Hepatocyte (in vitro differentiated cells): Measurements from ENCODE around the gene CDH15. TPM values are rescaled to one million over a fixed set of nuclear protein-coding genes. Genes with fewer than 3 reads are reported as not detected.
A peak's percentile ranks its signal among the peaks of the same experiment; 100 is the strongest.

ENCODE experiments used
- DNase-seq: peaks from one replicate; pipeline ENCODE4 v3.0.0-alpha.2; 2016; ENCODE audit warnings: low spot score
- H2AFZ ChIP-seq: fragments of 200-600 bp; sonication (generic); 2 replicates; pipeline ENCODE4 v1.6.0; 2016; ENCODE audit warnings: antibody characterized with exemption, mild to moderate bottlenecking
- H3K27ac ChIP-seq: fragments of 200-600 bp; sonication (generic); 2 replicates; pipeline ENCODE4 v1.5.1; 2016; ENCODE audit warnings: mild to moderate bottlenecking
- H3K27me3 ChIP-seq: fragments of 200-600 bp; sonication (generic); 2 replicates; pipeline ENCODE4 v1.6.1; 2016
- H3K36me3 ChIP-seq: fragments of 200-600 bp; sonication (generic); replicated peaks from 2 replicates; pipeline ENCODE4 v1.5.1; 2016; ENCODE audit warnings: low read depth; ENCODE audit not compliant: insufficient read depth
- H3K4me1 ChIP-seq: fragments of 200-600 bp; sonication (generic); 2 replicates; pipeline ENCODE4 v1.5.1; 2016; ENCODE audit warnings: mild to moderate bottlenecking, moderate library complexity; ENCODE audit not compliant: insufficient read depth
- H3K4me2 ChIP-seq: fragments of 200-600 bp; sonication (generic); 2 replicates; pipeline ENCODE4 v1.6.0; 2016
- H3K4me3 ChIP-seq: fragments of 200-600 bp; sonication (generic); 2 replicates; pipeline ENCODE4 v1.5.1; 2016; ENCODE audit warnings: mild to moderate bottlenecking
- H3K79me2 ChIP-seq: fragments of 200-600 bp; sonication (generic); 2 replicates; pipeline ENCODE4 v1.6.0; 2017; ENCODE audit warnings: mild to moderate bottlenecking
- H3K9me2 ChIP-seq: fragments of 200-600 bp; sonication (generic); replicated peaks from 2 replicates; pipeline ENCODE4 v1.6.0; 2017; ENCODE audit warnings: mild to moderate bottlenecking; ENCODE audit not compliant: insufficient read depth
- H3K9me3 ChIP-seq: fragments of 200-600 bp; sonication (generic); 2 replicates; pipeline ENCODE4 v1.5.1; 2016; ENCODE audit warnings: low read depth, mild to moderate bottlenecking
- H4K20me1 ChIP-seq: fragments of 200-600 bp; sonication (generic); 2 replicates; pipeline ENCODE4 v1.6.0; 2016; ENCODE audit warnings: mild to moderate bottlenecking; ENCODE audit not compliant: insufficient read depth, poor library complexity, severe bottlenecking
- CTCF ChIP-seq: fragments of 200-600 bp; sonication (generic); IDR thresholded peaks from 2 replicates; pipeline ENCODE4 v1.5.1; 2016; ENCODE audit warnings: antibody characterized with exemption, mild to moderate bottlenecking; ENCODE audit not compliant: poor library complexity
- EZH2 ChIP-seq: fragments of 200-600 bp; sonication (generic); IDR thresholded peaks from 2 replicates; pipeline ENCODE4 v1.6.1; 2016; ENCODE audit warnings: antibody characterized with exemption, mild to moderate bottlenecking, borderline replicate concordance
- EZH2phosphoT487 ChIP-seq: fragments of 200-600 bp; sonication (generic); IDR thresholded peaks from one replicate; pipeline ENCODE4 v1.6.1; 2018; ENCODE audit warnings: antibody characterized with exemption, mild to moderate bottlenecking, low read depth, moderate library complexity; ENCODE audit not compliant: unreplicated experiment, severe bottlenecking
- WGBS: methylation state at CpG from one replicate; pipeline ENCODE4 v1.1.6; 2016; ENCODE audit warnings: low lambda C conversion rate; ENCODE audit errors: missing lambda C conversion rate; 5-methylcytosine and 5-hydroxymethylcytosine counted together
- polyA plus RNA-seq: library from polyadenylated mRNA; unstranded; fragments of >200 nt; fragmentation: Nextera tagmentation; extraction: Ambion mirVana; gene quantifications from 2 replicates; pipeline ENCODE4 v1.2.1, GENCODE V29; 2016
- total RNA-seq: library from RNA; depleted of rRNA; stranded (reverse); fragments of >200 nt; gene quantifications from 2 replicates; pipeline ENCODE4 v1.2.3, GENCODE V29; 2014

CDH15 gene
- total RNA-seq = 0.13 TPM in 1 of 2 replicates, not detected in the other
- 0.12 and 0.47 TPM in 2 replicates for polyA plus RNA-seq

DNA sequence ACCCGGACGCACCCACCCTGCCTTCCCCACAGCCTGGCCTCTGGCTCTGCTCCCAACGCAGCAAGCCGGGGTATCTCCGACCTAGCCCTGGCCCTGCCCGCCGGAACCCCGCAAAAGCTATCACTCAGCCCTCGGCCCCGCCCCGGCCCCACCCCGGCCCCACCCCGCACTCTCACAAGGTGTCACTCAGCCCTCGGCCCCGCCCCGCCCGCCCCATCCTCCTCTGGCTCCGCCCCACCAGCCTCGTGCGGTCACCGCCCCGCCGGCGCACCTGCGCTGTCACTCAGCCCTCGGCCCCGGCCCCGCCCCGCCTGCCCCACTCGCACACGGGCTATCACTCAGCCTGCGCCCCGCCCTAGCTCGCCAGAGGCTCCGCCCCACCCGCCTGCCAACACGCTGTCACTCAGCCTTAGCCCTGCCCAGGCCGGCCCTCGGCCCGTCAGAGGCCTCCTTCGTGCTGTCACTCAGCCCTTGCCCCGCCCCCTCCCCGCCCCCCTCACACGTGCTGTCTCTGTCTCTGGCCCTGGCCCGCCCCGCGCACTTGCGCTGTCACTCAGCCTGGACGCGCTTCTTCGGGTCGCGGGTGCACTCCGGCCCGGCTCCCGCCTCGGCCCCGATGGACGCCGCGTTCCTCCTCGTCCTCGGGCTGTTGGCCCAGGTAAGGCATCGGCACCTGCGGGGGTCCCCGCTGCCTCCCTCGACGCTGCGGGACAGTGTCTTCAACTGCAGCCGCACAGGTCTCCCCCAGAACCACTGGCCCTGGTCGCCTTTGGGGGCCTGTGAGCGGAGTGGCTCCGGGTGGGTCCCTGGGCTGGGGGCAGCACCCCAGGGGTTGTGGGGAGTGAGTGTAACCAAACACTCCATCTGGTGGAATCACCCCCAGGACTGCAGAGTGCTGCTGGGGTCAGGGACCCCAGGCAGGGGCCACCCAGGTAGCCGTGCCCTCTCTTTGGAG lies at the start of gene CDH15:
TSS of gene CDH15 (plus strand) at position 533 of the 955 bp plus-strand sequence. CDS start at position 617, 84 bp downstream.
- H3K4me1 ChIP-seq = peaks cover 21% of the 10 kb centered on the region
- no peaks in the 10 kb centered on the region for H3K9me2 ChIP-seq
- TF ChIP-seq CTCF (no peak), EZH2 (no peak), EZH2phosphoT487 (no peak)
- H2AFZ ChIP-seq = no peak within 1 kb of the TSS
- H4K20me1 ChIP-seq = no peaks in the 10 kb centered on the region
- 8% methylated on average over 20 of the region's 74 CpGs for WGBS
- H3K79me2 ChIP-seq = no peaks in the 10 kb centered on the region
- no peaks in the 10 kb centered on the region for H3K36me3 ChIP-seq
- peak within 1 kb of the TSS; percentile 86 for H3K4me2 ChIP-seq
- H3K27me3 ChIP-seq = no peaks in the 10 kb centered on the region
- DNase-seq = peak; percentile 98
- no peaks in the 10 kb centered on the region for H3K9me3 ChIP-seq
- no peak within 1 kb of the TSS for H3K27ac ChIP-seq
- H3K4me3 ChIP-seq = no peak within 1 kb of the TSS

GRCh38 chr16:89122322-89122851 lies 49.2 kb upstream of the CDH15 start:
- H3K27me3 ChIP-seq = no peaks in the 10 kb centered on the region
- no peaks in the 10 kb centered on the region for H3K9me3 ChIP-seq
- DNase-seq = no peak
- H3K4me3 ChIP-seq = no peak overlapping the region
- no peak overlapping the region for H3K4me2 ChIP-seq
- no peaks in the 10 kb centered on the region for H4K20me1 ChIP-seq
- H2AFZ ChIP-seq = no peak overlapping the region
- H3K27ac ChIP-seq = no peak overlapping the region
- WGBS = 91% methylated on average over 11 of the region's 11 CpGs
- H3K4me1 ChIP-seq = no peaks in the 10 kb centered on the region
- TF ChIP-seq EZH2 (no peak), EZH2phosphoT487 (no peak), CTCF (no peak)
- no peaks in the 10 kb centered on the region for H3K9me2 ChIP-seq
- no peaks in the 10 kb centered on the region for H3K36me3 ChIP-seq
- no peaks in the 10 kb centered on the region for H3K79me2 ChIP-seq

DNA sequence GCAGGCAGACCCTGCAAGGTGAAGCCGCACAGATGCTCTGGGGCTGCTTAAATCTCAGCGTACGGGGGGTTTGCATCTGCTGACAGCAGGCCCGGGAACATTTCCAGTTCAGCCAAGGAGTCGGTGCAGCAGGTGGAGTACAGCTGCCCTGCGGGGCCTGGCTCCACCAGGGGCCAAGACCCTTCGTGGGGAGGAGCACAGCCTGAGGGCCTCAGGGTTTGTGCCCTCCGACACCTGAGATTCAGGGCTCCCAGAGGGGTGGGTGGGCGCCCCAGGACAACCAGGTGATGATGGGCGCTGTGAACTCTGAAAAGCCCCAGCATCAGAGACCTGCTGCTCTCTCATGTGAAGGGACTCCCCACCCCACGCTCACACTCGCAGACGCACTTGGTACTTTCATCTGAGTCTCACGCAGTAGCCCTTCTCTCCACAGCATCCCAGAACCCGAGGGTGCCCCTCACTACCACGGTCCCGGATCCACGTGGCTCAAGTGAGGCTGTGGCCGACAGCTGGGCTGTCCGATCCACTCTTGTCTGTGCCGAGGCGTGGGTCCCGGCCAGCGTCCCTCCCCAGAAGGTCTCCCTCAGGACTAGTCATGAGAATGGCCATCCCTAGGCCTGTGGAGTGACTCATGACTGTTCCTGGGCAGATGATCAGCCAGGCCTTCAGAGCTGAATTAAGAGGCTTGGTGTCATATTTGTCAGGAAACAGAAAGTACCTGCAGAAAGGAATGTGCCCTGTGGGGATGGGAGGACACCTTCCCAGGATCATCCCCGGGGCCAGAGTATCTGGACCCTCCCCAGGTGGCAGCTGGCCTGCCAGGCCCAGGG lies 48.3 kb upstream of the CDH15 start:
- H3K36me3 ChIP-seq = no peaks in the 10 kb centered on the region

More for the DNA sequence above, 48.3 kb upstream of the CDH15 start:
- Histone ChIP-seq H3K27ac (no peak overlapping the region), H3K27me3 (no peaks in the 10 kb centered on the region), H2AFZ (no peak overlapping the region), H3K4me1 (no peaks in the 10 kb centered on the region), H3K9me2 (no peaks in the 10 kb centered on the region), H3K79me2 (no peaks in the 10 kb centered on the region), H3K9me3 (no peaks in the 10 kb centered on the region), H3K4me3 (no peak overlapping the region), H4K20me1 (no peaks in the 10 kb centered on the region), H3K4me2 (no peak overlapping the region)
- WGBS = 94% methylated on average over 25 of the region's 25 CpGs
- DNase-seq = no peak
- TF ChIP-seq EZH2 (no peak), CTCF (no peak), EZH2phosphoT487 (no peak)
